H1 (cell line): ENCODE data around the gene KCNQ1OT1. TPM values are rescaled to one million over a fixed set of nuclear protein-coding genes. Genes with fewer than 3 reads are reported as not detected.

ENCODE experiments used
- CTCF ChIA-PET: fragments of 300-600 bp; sonication (Branson Sonifier 250); formaldehyde crosslinking; loops from one replicate; lab custom pipeline; 2021; ENCODE audit not compliant: partially characterized antibody; lab: Charles Lee
- POLR2A ChIA-PET: fragments of 300-600 bp; sonication (Branson Sonifier 250); formaldehyde crosslinking; loops from one replicate; lab custom pipeline; 2021; ENCODE audit warnings: inconsistent platforms; ENCODE audit not compliant: partially characterized antibody; lab: Charles Lee
- DNase-seq, 2 experiments: peaks; one replicate each; pipeline versions ENCODE4 v3.0.0 to v3.0.0-alpha.2; 2010 to 2022; ENCODE audit warnings: low spot score in 2 of 2, low read depth in 1 of 2, mixed read lengths in 1 of 2
- FAIRE-seq: peaks from 2 replicates; lab custom pipeline; 2011; peaks lifted over from hg19 to GRCh38; lab: Jason Lieb, UNC
- H2AFZ ChIP-seq: 2 replicates; pipeline ENCODE4 v1.8.1; 2012; ENCODE audit warnings: low read length, inconsistent platforms
- H2AK5ac ChIP-seq: 2 replicates; pipeline ENCODE4 v1.6.1; 2013; ENCODE audit warnings: low read depth, low read length
- H2BK120ac ChIP-seq: replicated peaks from 2 replicates; pipeline ENCODE3; 2013; ENCODE audit warnings: low read depth, low read length, inconsistent platforms
- H2BK12ac ChIP-seq: 2 replicates; pipeline ENCODE4 v1.6.1; 2013; ENCODE audit warnings: low read depth, low read length
- H2BK15ac ChIP-seq: 2 replicates; pipeline ENCODE4 v1.6.1; 2013; ENCODE audit warnings: low read length
- H2BK20ac ChIP-seq: 2 replicates; pipeline ENCODE4 v1.6.1; 2013; ENCODE audit warnings: low read length
- H2BK5ac ChIP-seq: 2 replicates; pipeline ENCODE4 v1.6.1; 2013; ENCODE audit warnings: low read depth, low read length
- H3K14ac ChIP-seq: 2 replicates; pipeline ENCODE4 v1.6.1; 2013; ENCODE audit warnings: inconsistent platforms; ENCODE audit not compliant: insufficient read length
- H3K18ac ChIP-seq: 2 replicates; pipeline ENCODE4 v1.6.1; 2013; ENCODE audit warnings: low read length; ENCODE audit errors: extremely low read depth
- H3K23ac ChIP-seq: 2 replicates; pipeline ENCODE4 v1.6.1; 2013; ENCODE audit warnings: inconsistent platforms; ENCODE audit not compliant: insufficient read length
- H3K23me2 ChIP-seq: 2 replicates; pipeline ENCODE4 v1.6.1; 2013; ENCODE audit warnings: low read depth, low read length
- H3K27ac ChIP-seq: 2 replicates; pipeline ENCODE4 v1.6.1; 2011; ENCODE audit warnings: low read depth, low read length, inconsistent platforms
- H3K27me3 ChIP-seq, 4 experiments: replicated peaks in 1 of 4; 1 replicate in 1 of 4; 2 replicates in 3 of 4; pipeline versions ENCODE4 v1.6.1 to v1.8.1; 2011 to 2013; ENCODE audit warnings: low read length in 3 of 4, mild to moderate bottlenecking in 3 of 4, inconsistent platforms in 2 of 4, mixed read lengths in 2 of 4, moderate library complexity in 1 of 4; ENCODE audit not compliant: control insufficient read depth in 3 of 4, insufficient read depth in 3 of 4; ENCODE audit errors: extremely low read depth in 1 of 4
- H3K36me3 ChIP-seq, 4 experiments: 2 replicates each; pipeline versions ENCODE4 v1.6.1 to v1.8.1; 2011 to 2013; ENCODE audit warnings: mild to moderate bottlenecking in 4 of 4, low read length in 3 of 4, moderate library complexity in 2 of 4, control low read depth in 1 of 4, inconsistent platforms in 1 of 4; ENCODE audit not compliant: insufficient read depth in 4 of 4, control insufficient read depth in 2 of 4
- H3K4ac ChIP-seq: replicated peaks from 2 replicates; pipeline ENCODE3; 2013; ENCODE audit warnings: low read length, low read depth, mixed read lengths, inconsistent platforms; ENCODE audit not compliant: insufficient read length
- H3K4me1 ChIP-seq, 4 experiments: replicated peaks in 1 of 4; 1 replicate in 1 of 4; 2 replicates in 3 of 4; pipeline versions ENCODE4 v1.6.1 to v1.8.1; 2011 to 2013; ENCODE audit warnings: low read length in 3 of 4, inconsistent platforms in 2 of 4, mixed read lengths in 1 of 4; ENCODE audit not compliant: insufficient read depth in 4 of 4, control insufficient read depth in 3 of 4
- H3K4me2 ChIP-seq, 2 experiments: 2 replicates each; pipeline versions ENCODE4 v1.6.1 to v1.8.1; 2011 to 2013; ENCODE audit warnings: low read depth in 2 of 2, low read length in 2 of 2, control low read depth in 1 of 2, inconsistent platforms in 1 of 2, mild to moderate bottlenecking in 1 of 2; ENCODE audit not compliant: insufficient read depth in 1 of 2
- H3K4me3 ChIP-seq, 4 experiments: fragments of 200-600, 300-600 bp in 1 of 4; sonication (generic), shearing (Covaris generic), sonication (Bioruptor Twin) in 1 of 4; 2 replicates each; pipeline versions ENCODE4 v1.5.1 to v1.8.1; 2011 to 2016; ENCODE audit warnings: low read length in 4 of 4, low read depth in 3 of 4, control low read depth in 2 of 4, inconsistent platforms in 2 of 4, mild to moderate bottlenecking in 2 of 4, mixed read lengths in 1 of 4, moderate library complexity in 1 of 4; ENCODE audit not compliant: insufficient read depth in 2 of 4; ENCODE audit errors: extremely low read depth in 1 of 4
- H3K56ac ChIP-seq: replicated peaks from 2 replicates; pipeline ENCODE3; 2013; ENCODE audit warnings: low read depth, mild to moderate bottlenecking, mixed read lengths, low read length, inconsistent platforms; ENCODE audit not compliant: insufficient read length
- H3K79me1 ChIP-seq: 2 replicates; pipeline ENCODE4 v1.6.1; 2013; ENCODE audit warnings: low read depth, low read length, control low read depth
- H3K79me2 ChIP-seq, 2 experiments: 2 replicates each; pipeline versions ENCODE4 v1.6.1 to v1.8.1; 2012 to 2013; ENCODE audit warnings: low read length in 2 of 2, mild to moderate bottlenecking in 2 of 2, inconsistent platforms in 1 of 2; ENCODE audit not compliant: insufficient read depth in 2 of 2, control insufficient read depth in 1 of 2
- H3K9ac ChIP-seq, 4 experiments: replicated peaks in 1 of 4; 1 replicate in 1 of 4; 2 replicates in 3 of 4; pipeline versions ENCODE4 v1.6.1 to v1.8.1; 2011 to 2013; ENCODE audit warnings: low read depth in 3 of 4, low read length in 3 of 4, control low read depth in 2 of 4, mild to moderate bottlenecking in 2 of 4, moderate library complexity in 2 of 4, inconsistent platforms in 1 of 4; ENCODE audit errors: extremely low read depth in 1 of 4
- H3K9me3 ChIP-seq, 2 experiments: 2 replicates each; pipeline versions ENCODE4 v1.6.1 to v1.8.1; 2012 to 2013; ENCODE audit warnings: mild to moderate bottlenecking in 2 of 2, moderate library complexity in 2 of 2, control low read depth in 1 of 2, inconsistent platforms in 1 of 2, low read depth in 1 of 2, low read length in 1 of 2, mixed read lengths in 1 of 2; ENCODE audit not compliant: insufficient read depth in 2 of 2
- H4K20me1 ChIP-seq, 2 experiments: replicated peaks in 1 of 2; 2 replicates each; pipeline versions ENCODE3 to v1.8.1; 2011 to 2013; ENCODE audit warnings: inconsistent platforms in 2 of 2, low read length in 2 of 2, mild to moderate bottlenecking in 1 of 2; ENCODE audit not compliant: insufficient read depth in 2 of 2, control insufficient read depth in 1 of 2
- H4K5ac ChIP-seq: 2 replicates; pipeline ENCODE4 v1.6.1; 2013; ENCODE audit warnings: low read length, low read depth, mixed read lengths, inconsistent platforms; ENCODE audit not compliant: insufficient read length
- H4K8ac ChIP-seq: 2 replicates; pipeline ENCODE4 v1.8.0; 2013; ENCODE audit warnings: mild to moderate bottlenecking, moderate library complexity, low read length, inconsistent platforms; ENCODE audit not compliant: insufficient read depth; ENCODE audit errors: extremely low read depth
- H4K91ac ChIP-seq: replicated peaks from 2 replicates; pipeline ENCODE3; 2013; ENCODE audit warnings: low read length, mixed read lengths, inconsistent platforms; ENCODE audit not compliant: insufficient read length
- POLR2AphosphoS5 ChIP-seq: IDR thresholded peaks from 2 replicates; pipeline ENCODE4 v1.6.1; 2011; ENCODE audit warnings: low read depth, low read length
- ZNF274 ChIP-seq: IDR thresholded peaks from 2 replicates; pipeline ENCODE4 v1.7.0; 2012; ENCODE audit warnings: low read length, borderline replicate concordance; ENCODE audit errors: extremely low read depth
- WGBS, 2 experiments: shearing (Covaris generic) in 1 of 2; methylation state at CpG; one replicate each; pipeline versions ENCODE4 v1.1.6 to v1.1.7; 2013 to 2015; ENCODE audit warnings: low lambda C conversion rate in 2 of 2, mixed read lengths in 2 of 2, inconsistent platforms in 1 of 2, low coverage in 1 of 2, missing lambda C conversion rate in 1 of 2; ENCODE audit not compliant: insufficient replicate concordance in 2 of 2, insufficient coverage in 1 of 2, insufficient read length in 1 of 2; ENCODE audit errors: extremely low coverage in 1 of 2, missing lambda C conversion rate in 1 of 2; 5-methylcytosine and 5-hydroxymethylcytosine counted together
- polyA plus RNA-seq, 7 experiments: library from polyadenylated mRNA; depleted of rRNA in 3 of 7; stranded (reverse) in 5 of 7; unstranded in 2 of 7; fragments of >200 nt in 5 of 7; fragments of 200-250 nt in 2 of 7; gene quantifications; 1 replicate in 5 of 7; 2 replicates in 1 of 7; 4 replicates in 1 of 7; pipeline versions ENCODE4 v1.2.1 to v1.2.3, GENCODE V29; 2011 to 2013; ENCODE audit warnings: missing spikeins in 2 of 7, mixed read lengths in 2 of 7
- total RNA-seq: library from RNA; stranded (reverse); fragmentation: NEBNext Ultra II Directional; extraction: Animal tissue kit (Norgen Biotek cat#: 25700); gene quantifications from 2 replicates; pipeline ENCODE4 v1.2.1, GENCODE V29; 2021

The KCNQ1OT1 gene
- total and polyA plus RNA-seq, 2 of the 8 experiments (the other 6 are each of a cell fraction or from before 2014, with no cell fraction given): 0.21 to 1.2 TPM

DNA sequence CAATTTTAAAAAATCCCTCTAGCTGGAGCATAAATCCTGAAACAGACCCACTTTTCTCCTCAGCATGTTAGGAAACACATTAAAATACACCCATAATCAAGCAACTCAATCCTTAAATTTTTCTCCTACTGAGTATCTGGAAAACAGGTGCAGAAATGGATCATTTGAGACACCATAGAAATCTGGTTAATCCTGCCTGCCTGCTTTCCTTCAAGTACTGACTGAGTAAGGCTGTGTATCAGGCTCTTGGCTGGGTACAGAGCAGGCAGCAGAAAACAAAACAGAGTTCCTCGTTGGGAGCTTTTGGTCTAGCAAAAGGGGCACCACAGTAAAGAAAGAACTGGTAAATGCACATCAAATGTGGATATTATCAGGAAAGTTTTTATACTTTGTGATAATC, 1.9 kb downstream of the KCNQ1OT1 start:
- Histone ChIP-seq H3K27me3 (peaks cover 0 to 27% (median 17%) of the 10 kb centered on the region in 4 experiments; a peak in 6 of 7 replicates), H3K9ac (no peak overlapping the region)
- TF ChIP-seq ZNF274: no peak
- no peak for TF ChIP-seq POLR2AphosphoS5

More for the DNA sequence above, 1.9 kb downstream of the KCNQ1OT1 start:
- Histone ChIP-seq H3K79me1 (peaks cover 2% of the 10 kb centered on the region; the same call in 1 of the 2 replicates), H3K27ac (no peak overlapping the region), H3K56ac (no peak overlapping the region), H2BK120ac (no peak overlapping the region), H3K14ac (no peak overlapping the region), H3K4me1 (peaks cover 20 to 34% (median 27%) of the 10 kb centered on the region in 4 experiments), H3K23ac (no peak overlapping the region), H2AK5ac (no peak overlapping the region), H3K36me3 (peaks cover 0 to 3% (median 0%) of the 10 kb centered on the region in 4 experiments; a peak in 1 of 8 replicates), H2AFZ (no peak overlapping the region), H3K4ac (no peak overlapping the region), H2BK12ac (no peak overlapping the region), H3K4me2 (peak overlapping the region; percentile 72 to 75; a peak in 3 of 4 replicates), H2BK20ac (no peak overlapping the region), H3K9me3 (peaks cover 0 to 12% of the 10 kb centered on the region in 2 experiments; a peak in 2 of 4 replicates), H3K79me2 (peaks cover 0 to 38% of the 10 kb centered on the region in 2 experiments; a peak in 2 of 4 replicates), H4K5ac (no peak overlapping the region), H3K4me3 (peak overlapping the region in 3 of 4 experiments; percentile 53 to 70 (median 64); a peak in 5 of 8 replicates), H2BK15ac (0 out of 2 replicates have a peak overlapping the region, but pooled peaks have one; percentile 18), H3K18ac (no peak overlapping the region), H3K23me2 (peaks cover 5% of the 10 kb centered on the region; the same call in 1 of the 2 replicates), H4K91ac (no peak overlapping the region), H2BK5ac (no peak overlapping the region), H4K8ac (no peak overlapping the region), H4K20me1 (peaks cover 2 to 6% of the 10 kb centered on the region in 2 experiments)
- 59% methylated on average over 1 of the region's 1 CpG; no CpG with 5 or more reads in 1 of the 2 experiments for WGBS, 2 experiments
- DNase-seq (no peak), FAIRE-seq (no peak)
- CTCF ChIA-PET: interaction anchor here (1.4 kb wide), 1 partner anchor 165 kb away, joined by 4 read pairs; no protein-coding TSS in a partner anchor
- POLR2A ChIA-PET: interaction anchor here (1.1 kb wide), 1 partner anchor 184 kb away, joined by 3 read pairs; no protein-coding TSS in a partner anchor
